CD4-positive, alpha-beta T cell (primary cell): ENCODE measurements around the gene ARMH4. TPM values are rescaled to one million over a fixed set of nuclear protein-coding genes. Genes with fewer than 3 reads are reported as not detected.

Source experiments
- ATAC-seq: fragments of 200-7000 bp; cut with Tn5 transposase; one replicate; pipeline ENCODE4 v1.10.0; 2022; ENCODE audit warnings: mild to moderate bottlenecking; ENCODE audit not compliant: poor library complexity
- CTCF ChIA-PET: fragments of 350-600 bp; sonication (Branson Sonifier 250); formaldehyde crosslinking; loops from one replicate; lab custom pipeline; 2021; ENCODE audit warnings: antibody characterized with exemption, inconsistent platforms; lab: Charles Lee
- POLR2A ChIA-PET: fragments of 350-600 bp; sonication (Branson Sonifier 250); formaldehyde crosslinking; loops from one replicate; lab custom pipeline; 2021; ENCODE audit warnings: antibody characterized with exemption, inconsistent platforms; lab: Charles Lee
- DNase-seq, 14 experiments: peaks; one replicate each; pipeline ENCODE4 v3.0.0-alpha.2; 2013 to 2020; ENCODE audit warnings: mixed read lengths in 2 of 14
- H3K27ac ChIP-seq, 2 donors: one replicate each; pipeline versions ENCODE4 v1.5.1 to v1.7.0; 2013; ENCODE audit warnings: low read length in 2 of 2, low read depth in 1 of 2, mild to moderate bottlenecking in 1 of 2
- H3K27me3 ChIP-seq, 2 experiments: 1 replicate in 1 of 2; 2 replicates in 1 of 2; pipeline versions ENCODE4 v1.6.1 to v1.7.0; 2013; ENCODE audit warnings: low read length in 2 of 2, control low read depth in 1 of 2, mild to moderate bottlenecking in 1 of 2, moderate library complexity in 1 of 2; ENCODE audit not compliant: insufficient read depth in 2 of 2, control insufficient read depth in 1 of 2
- H3K36me3 ChIP-seq: one replicate; pipeline ENCODE4 v1.6.1; 2013; ENCODE audit warnings: low read length, control low read depth; ENCODE audit not compliant: insufficient read depth
- H3K4me1 ChIP-seq: one replicate; pipeline ENCODE4 v1.6.1; 2013; ENCODE audit warnings: low read length, control low read depth; ENCODE audit not compliant: insufficient read depth
- H3K4me3 ChIP-seq: one replicate; pipeline ENCODE4 v1.5.1; 2013; ENCODE audit warnings: mild to moderate bottlenecking, low read length, moderate library complexity
- H3K9me3 ChIP-seq, 2 experiments: 1 replicate in 1 of 2; 2 replicates in 1 of 2; pipeline versions ENCODE4 v1.6.1 to v1.7.0; 2013; ENCODE audit warnings: low read length in 2 of 2, mild to moderate bottlenecking in 2 of 2, control low read depth in 1 of 2, moderate library complexity in 1 of 2; ENCODE audit not compliant: control insufficient read depth in 1 of 2, insufficient read depth in 1 of 2
- H3K27ac Mint-ChIP-seq: one replicate; pipeline ENCODE4 v1.8.0; 2020; ENCODE audit warnings: mixed read lengths
- H3K27me3 Mint-ChIP-seq: one replicate; pipeline ENCODE4 v1.8.0; 2021; ENCODE audit warnings: mixed read lengths
- H3K36me3 Mint-ChIP-seq: one replicate; pipeline ENCODE4 v1.8.0; 2021; ENCODE audit warnings: low read depth, mixed read lengths
- H3K4me1 Mint-ChIP-seq: one replicate; pipeline ENCODE4 v1.8.0; 2021; ENCODE audit warnings: low read depth, mixed read lengths
- H3K4me3 Mint-ChIP-seq: one replicate; pipeline ENCODE4 v1.8.0; 2020; ENCODE audit warnings: mild to moderate bottlenecking, mixed read lengths
- H3K9me3 Mint-ChIP-seq: one replicate; pipeline ENCODE4 v1.8.0; 2020; ENCODE audit warnings: mixed read lengths
- CTCF ChIP-seq: fragments of 200-600 bp; IDR thresholded peaks from one replicate; pipeline ENCODE4 v1.8.0; 2022; ENCODE audit warnings: antibody characterized with exemption, mild to moderate bottlenecking
- intact Hi-C, 2 experiments: fragments of 100-400 bp; cut with DNase I in 1 of 2; cut with micrococcal nuclease in 1 of 2; formaldehyde crosslinking; loops; one replicate each; pipeline versions ENCODE4 v1.15.1 to v1.9.0; 2023 to 2025; cut with DNase I, micrococcal nuclease
- total RNA-seq, 174 experiments: library from RNA in 2 of 174; stranded (reverse) in 2 of 174; gene quantifications; one replicate each; pipeline ENCODE4 v1.2.3 and lab custom pipeline; 2021 to 2026

Gene ARMH4
- total RNA-seq, 2 experiments from 2014 or later = not detected

- Histone ChIP-seq H3K27ac (no peak overlapping the region), H3K4me1 (peaks cover 6% of the 10 kb centered on the region), H3K27me3 (no peaks in the 10 kb centered on the region), H3K9me3 (no peaks in the 10 kb centered on the region), H3K4me3 (no peak overlapping the region), H3K36me3 (no peaks in the 10 kb centered on the region)
- Mint-ChIP-seq H3K27me3 (peaks cover 13% of the 10 kb centered on the region), H3K27ac (no peak overlapping the region), H3K4me1 (peaks cover 9% of the 10 kb centered on the region), H3K9me3 (no peaks in the 10 kb centered on the region), H3K4me3 (no peak overlapping the region), H3K36me3 (no peaks in the 10 kb centered on the region)
- no peak for DNase-seq
- no peak for ATAC-seq
- ChIA-PET POLR2A (no interaction called here), CTCF (no interaction called here)
- intact Hi-C loops = no loop called here
- TF ChIP-seq CTCF = no peak
Measured at GRCh38 chr14:58193542-58193941, 41.5 kb upstream of the ARMH4 start.

- no peaks in the 10 kb centered on the region for H3K9me3 ChIP-seq
- no peaks in the 10 kb centered on the region for H3K36me3 ChIP-seq
- Mint-ChIP-seq H3K27ac (no peak overlapping the region), H3K27me3 (peaks cover 19% of the 10 kb centered on the region), H3K36me3 (no peaks in the 10 kb centered on the region), H3K4me1 (no peaks in the 10 kb centered on the region), H3K4me3 (no peak overlapping the region), H3K9me3 (no peaks in the 10 kb centered on the region)
- TF ChIP-seq CTCF = no peak
- no peak overlapping the region for H3K4me3 ChIP-seq
- ChIA-PET CTCF (interaction anchor here (1.2 kb wide), 1 partner anchor 52 kb away, joined by 3 read pairs; the partner anchor contains the start of gene PSMA3), POLR2A (no interaction called here)
- H3K27me3 ChIP-seq = no peaks in the 10 kb centered on the region
- no peaks in the 10 kb centered on the region for H3K4me1 ChIP-seq
- intact Hi-C loops = no loop called here
- H3K27ac ChIP-seq = no peak overlapping the region
- no peak for ATAC-seq
- no peak for DNase-seq
Measured at GRCh38 chr14:58191763-58192601, 40.0 kb upstream of the ARMH4 start.

GRCh38 chr14:58189176-58189575 is 37.2 kb upstream of the ARMH4 start:
- no peaks in the 10 kb centered on the region for H3K36me3 Mint-ChIP-seq
- intact Hi-C loops = no loop called here
- peaks cover 28% of the 10 kb centered on the region for H3K27me3 Mint-ChIP-seq
- ATAC-seq (no peak), DNase-seq (no peak)
- Histone ChIP-seq H3K9me3 (no peaks in the 10 kb centered on the region), H3K27ac (no peak overlapping the region), H3K27me3 (no peaks in the 10 kb centered on the region), H3K4me1 (no peaks in the 10 kb centered on the region), H3K36me3 (no peaks in the 10 kb centered on the region), H3K4me3 (no peak overlapping the region)
- H3K4me3 Mint-ChIP-seq = no peak overlapping the region
- no peak for TF ChIP-seq CTCF
- no peaks in the 10 kb centered on the region for H3K9me3 Mint-ChIP-seq
- POLR2A ChIA-PET = no interaction called here
- CTCF ChIA-PET = interaction anchor here (0.9 kb wide), 1 partner anchor 22 kb away, joined by 3 read pairs; no protein-coding TSS in a partner anchor
- no peaks in the 10 kb centered on the region for H3K4me1 Mint-ChIP-seq
- H3K27ac Mint-ChIP-seq = no peak overlapping the region
